DOHH2 (cell line): ENCODE measurements around the gene GPR61.

ENCODE experiments used
- H3F3A ChIP-seq: fragments of 200-600 bp; sonication (generic), shearing (Covaris generic); 2 replicates; pipeline ENCODE4 v1.6.0; 2016; ENCODE audit warnings: antibody characterized with exemption, mild to moderate bottlenecking; ENCODE audit not compliant: control insufficient read depth, insufficient read depth
- H3K27ac ChIP-seq: fragments of 200-600 bp; sonication (generic); 2 replicates; pipeline ENCODE4 v1.5.1; 2014; ENCODE audit warnings: low read depth, mild to moderate bottlenecking, low read length, moderate library complexity
- H3K27me3 ChIP-seq: fragments of 200-600 bp; sonication (generic); 2 replicates; pipeline ENCODE4 v1.6.1; 2014; ENCODE audit warnings: mild to moderate bottlenecking, low read length, mixed read lengths; ENCODE audit not compliant: control insufficient read depth
- H3K36me3 ChIP-seq: fragments of 200-600 bp; sonication (generic); 2 replicates; pipeline ENCODE4 v1.6.1; 2014; ENCODE audit warnings: mild to moderate bottlenecking, low read length, moderate library complexity, mixed read lengths; ENCODE audit not compliant: control insufficient read depth
- H3K4me1 ChIP-seq: fragments of 200-600 bp; sonication (generic); 2 replicates; pipeline ENCODE4 v1.6.1; 2014; ENCODE audit warnings: mild to moderate bottlenecking, low read length, mixed read lengths; ENCODE audit not compliant: control insufficient read depth
- H3K4me2 ChIP-seq: fragments of 200-600 bp; sonication (generic); 2 replicates; pipeline ENCODE4 v1.6.0; 2014; ENCODE audit warnings: mild to moderate bottlenecking, low read length, moderate library complexity
- H3K4me3 ChIP-seq: fragments of 200-600 bp; sonication (generic); 2 replicates; pipeline ENCODE4 v1.5.1; 2014; ENCODE audit warnings: mild to moderate bottlenecking, low read length, mixed read lengths
- H3K79me2 ChIP-seq: fragments of 200-600 bp; sonication (generic); 2 replicates; pipeline ENCODE4 v1.6.1; 2014; ENCODE audit warnings: mild to moderate bottlenecking, low read length, mixed read lengths; ENCODE audit not compliant: control insufficient read depth
- H3K9me2 ChIP-seq: fragments of 200-600 bp; sonication (generic); replicated peaks from 2 replicates; pipeline ENCODE4 v1.6.1; 2014; ENCODE audit warnings: mild to moderate bottlenecking, low read length, mixed read lengths; ENCODE audit not compliant: control insufficient read depth
- H3K9me3 ChIP-seq: fragments of 200-600 bp; sonication (generic); 2 replicates; pipeline ENCODE4 v1.6.1; 2014; ENCODE audit warnings: antibody characterized with exemption, low read length, mixed read lengths; ENCODE audit not compliant: control insufficient read depth, insufficient read depth
- H4K20me1 ChIP-seq: fragments of 200-600 bp; sonication (generic); 2 replicates; pipeline ENCODE4 v1.6.0; 2014; ENCODE audit warnings: low read depth, mild to moderate bottlenecking, antibody characterized with exemption, low read length, moderate library complexity; ENCODE audit not compliant: control insufficient read depth, insufficient read depth
- CTCF ChIP-seq: fragments of 200-600 bp; sonication (generic); IDR thresholded peaks from one replicate; pipeline ENCODE4 v1.5.1; 2014; ENCODE audit warnings: antibody characterized with exemption, mild to moderate bottlenecking, low read depth, low read length; ENCODE audit not compliant: poor library complexity, severe bottlenecking
- EZH2phosphoT487 ChIP-seq: fragments of 200-600 bp; sonication (generic); IDR thresholded peaks from 2 replicates; pipeline ENCODE4 v1.6.1; 2017; ENCODE audit warnings: borderline replicate concordance, mild to moderate bottlenecking, antibody characterized with exemption, low read length, moderate library complexity, mixed read lengths

Gene GPR61

GRCh38 chr1:109503935-109504334 is 35.7 kb upstream of the GPR61 start:
- H4K20me1 ChIP-seq = no peaks in the 10 kb centered on the region
- no peak overlapping the region for H3K4me3 ChIP-seq

GRCh38 chr1:109504974-109505373 is 34.7 kb upstream of the GPR61 start:
- Histone ChIP-seq H3K9me3 (no peaks in the 10 kb centered on the region), H3K4me3 (no peak overlapping the region), H3K4me2 (no peak overlapping the region), H3K36me3 (peaks cover 6% of the 10 kb centered on the region; the same call in 1 of the 2 replicates), H3K79me2 (no peaks in the 10 kb centered on the region), H3F3A (no peaks in the 10 kb centered on the region), H3K4me1 (peaks cover 3% of the 10 kb centered on the region), H3K27ac (no peak overlapping the region), H4K20me1 (no peaks in the 10 kb centered on the region), H3K27me3 (peaks cover 19% of the 10 kb centered on the region), H3K9me2 (no peaks in the 10 kb centered on the region)
- TF ChIP-seq CTCF (no peak), EZH2phosphoT487 (no peak)

More at GRCh38 chr1:109503935-109504334, 35.7 kb upstream of the GPR61 start:
- Histone ChIP-seq H3F3A (no peaks in the 10 kb centered on the region), H3K9me3 (no peaks in the 10 kb centered on the region), H3K9me2 (no peaks in the 10 kb centered on the region), H3K27me3 (peaks cover 13% of the 10 kb centered on the region), H3K4me2 (no peak overlapping the region), H3K27ac (no peak overlapping the region), H3K4me1 (no peaks in the 10 kb centered on the region), H3K79me2 (no peaks in the 10 kb centered on the region), H3K36me3 (peaks cover 6% of the 10 kb centered on the region; the same call in 1 of the 2 replicates)
- TF ChIP-seq EZH2phosphoT487 (no peak), CTCF (no peak)

GRCh38 chr1:109508001-109508872 is 31.4 kb upstream of the GPR61 start:
- H3K27me3 ChIP-seq = peaks cover 34% of the 10 kb centered on the region
- no peak overlapping the region for H3K27ac ChIP-seq
- peaks cover 6% of the 10 kb centered on the region for H3K4me1 ChIP-seq
- H3K9me2 ChIP-seq = no peaks in the 10 kb centered on the region
- no peak for TF ChIP-seq CTCF
- no peak for TF ChIP-seq EZH2phosphoT487
- no peak overlapping the region for H3K4me3 ChIP-seq
- no peaks in the 10 kb centered on the region for H3K9me3 ChIP-seq
- no peaks in the 10 kb centered on the region for H3K36me3 ChIP-seq
- H3K4me2 ChIP-seq = no peak overlapping the region
- no peaks in the 10 kb centered on the region for H3F3A ChIP-seq
- H3K79me2 ChIP-seq = no peaks in the 10 kb centered on the region
- no peaks in the 10 kb centered on the region for H4K20me1 ChIP-seq
